Head of caudate nucleus (tissue), 42 donors: ENCODE measurements around the gene RPS6KB1.
"Not testable (repeated sequence)": the region's sequence is repeated elsewhere in the genome, so short reads cannot be mapped to it uniquely, and the experiment has no call there.

Source experiments
- DNase-seq, 42 donors: peaks; one replicate each; pipeline versions ENCODE4 v3.0.0 to v3.0.0-alpha.2; 2020 to 2021; ENCODE audit warnings: mixed read lengths in 7 of 42
- intact Hi-C: fragments of 100-400 bp; cut with DNase I; formaldehyde crosslinking; loops from one replicate; pipeline ENCODE4 v1.15.0; 2022

The RPS6KB1 gene

DNA sequence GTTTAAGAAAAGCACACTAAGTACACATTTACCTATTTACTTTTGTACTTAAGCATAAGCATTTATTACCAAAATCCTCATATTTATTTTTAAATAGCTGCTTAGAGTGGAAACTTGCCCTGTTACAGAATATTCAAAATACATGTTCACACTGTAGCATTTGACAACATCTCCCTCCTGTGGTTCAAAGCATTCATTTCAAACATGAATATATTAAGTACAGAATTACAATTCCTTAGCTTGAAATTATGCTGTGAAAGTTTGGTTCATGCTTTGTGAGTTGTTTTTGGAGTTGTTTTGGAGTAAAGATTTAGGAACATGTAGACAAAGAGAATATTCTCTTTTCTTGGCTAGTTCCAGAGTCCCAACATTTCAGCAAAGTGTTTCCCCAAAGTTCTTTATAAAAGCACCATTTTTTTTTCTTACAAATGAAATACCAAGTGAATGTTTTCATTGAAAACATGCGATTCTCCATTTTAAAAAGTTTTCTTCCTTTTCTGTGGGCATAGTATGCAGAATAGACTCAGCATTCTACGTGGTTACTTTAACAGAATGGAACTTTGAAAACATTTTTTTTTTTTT lies 33.4 kb upstream of the RPS6KB1 start:
- intact Hi-C loops = loop anchor here (10.0 kb wide), 1 partner anchor 105 kb away; no protein-coding TSS in a partner anchor
- DNase-seq = no peak

DNA sequence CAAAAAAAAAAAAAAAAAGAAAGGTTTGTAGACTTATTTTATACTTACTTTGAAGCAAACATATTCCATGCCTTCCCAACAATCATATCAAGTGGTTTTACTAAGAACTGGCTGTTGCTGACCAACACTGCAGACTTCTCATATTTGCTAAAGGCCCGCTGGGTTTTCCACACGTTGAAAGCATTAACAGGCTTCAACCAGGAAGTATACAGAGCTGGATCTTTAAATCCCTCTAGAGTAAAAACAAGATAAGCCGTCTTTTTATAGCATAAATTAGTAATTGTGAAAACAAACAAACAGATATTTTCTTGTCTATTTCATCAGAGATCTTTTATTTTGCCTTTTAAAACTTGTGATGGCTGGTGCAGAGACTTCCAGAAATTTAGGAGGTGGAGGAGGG lies 29.3 kb upstream of the RPS6KB1 start:
- no peak for DNase-seq
- intact Hi-C loops = loop anchor here (10.0 kb wide), 1 partner anchor 109 kb away; no protein-coding TSS in a partner anchor

DNA sequence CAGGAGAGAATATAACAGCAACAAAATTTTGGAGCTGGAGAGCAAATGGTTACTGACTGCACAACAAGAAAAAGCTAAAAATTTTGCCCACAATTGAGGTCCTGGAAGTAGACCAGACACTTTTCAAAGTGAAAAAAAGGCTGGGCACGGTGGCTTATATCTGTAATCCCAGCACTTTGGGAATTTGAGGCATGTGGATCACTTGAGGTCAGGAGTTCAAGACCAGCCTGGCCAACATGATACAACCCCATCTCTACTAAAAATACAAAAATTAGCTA lies 23.0 kb upstream of the RPS6KB1 start:
- no peak for DNase-seq
- intact Hi-C loops = loop anchor here (10.0 kb wide), 1 partner anchor 115 kb away; no protein-coding TSS in a partner anchor

DNA sequence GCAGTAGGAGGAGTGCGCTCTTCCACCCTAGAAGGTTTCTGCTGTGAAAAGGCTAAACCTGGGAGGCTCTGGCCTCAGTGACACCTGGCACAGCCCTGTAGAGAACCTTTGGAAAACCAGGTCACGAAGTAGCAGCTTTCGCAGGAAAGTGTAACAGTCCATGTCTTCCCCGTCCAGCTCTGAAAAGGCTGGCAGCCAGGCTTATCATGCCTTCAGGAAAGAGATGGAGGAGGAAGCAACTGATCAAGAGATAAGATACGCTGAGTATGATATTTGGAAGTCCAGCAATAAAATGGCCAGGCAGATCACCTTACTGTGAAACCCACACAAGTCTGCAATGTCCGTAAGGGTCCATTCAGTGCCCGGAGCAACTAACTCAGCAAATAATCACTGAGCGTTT lies 22.4 kb upstream of the RPS6KB1 start:
- no peak for DNase-seq
- intact Hi-C loops = no loop called here

DNA sequence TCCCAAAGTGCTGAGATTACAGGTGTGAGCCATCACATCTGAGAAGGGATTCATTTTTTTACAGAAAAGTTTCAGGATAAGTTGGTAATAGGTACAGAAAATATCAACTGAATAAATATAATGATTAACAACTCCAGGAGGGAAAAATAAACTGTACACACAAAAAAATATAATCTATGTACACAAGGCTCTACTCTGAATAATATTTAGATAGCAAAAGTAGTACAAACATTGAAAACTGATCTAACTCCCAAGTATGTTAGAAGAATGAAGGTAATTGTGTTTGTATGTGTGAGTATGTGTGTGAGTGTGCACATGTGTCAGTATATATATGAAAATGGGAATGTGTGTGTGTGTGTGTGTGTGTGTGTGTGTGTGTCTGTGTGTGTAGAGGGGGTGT lies 20.6 kb upstream of the RPS6KB1 start:
- intact Hi-C loops = no loop called here

DNA sequence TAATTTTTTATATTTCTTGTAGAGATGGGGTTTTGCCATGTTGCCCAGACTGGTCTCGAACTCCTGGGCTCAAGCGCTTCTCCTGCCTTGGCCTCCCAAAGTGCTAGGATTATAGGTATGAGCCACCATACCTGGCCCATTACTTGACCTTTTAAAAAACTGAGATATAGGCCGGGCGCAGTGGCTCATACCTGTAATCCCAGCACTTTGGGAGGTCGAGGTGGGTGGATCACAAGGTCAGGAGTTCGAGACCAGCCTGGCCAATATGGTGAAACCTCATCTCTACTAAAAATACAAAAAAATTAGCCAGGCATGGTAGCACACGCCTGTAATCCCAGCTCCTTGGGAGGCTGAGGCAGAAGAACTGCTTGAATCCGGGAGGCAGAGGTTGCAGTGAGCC lies 19.5 kb upstream of the RPS6KB1 start:
- intact Hi-C loops, DNase-seq: not testable (repeated sequence)

More for the DNA sequence above, 20.6 kb upstream of the RPS6KB1 start:
- DNase-seq = no peak

DNA sequence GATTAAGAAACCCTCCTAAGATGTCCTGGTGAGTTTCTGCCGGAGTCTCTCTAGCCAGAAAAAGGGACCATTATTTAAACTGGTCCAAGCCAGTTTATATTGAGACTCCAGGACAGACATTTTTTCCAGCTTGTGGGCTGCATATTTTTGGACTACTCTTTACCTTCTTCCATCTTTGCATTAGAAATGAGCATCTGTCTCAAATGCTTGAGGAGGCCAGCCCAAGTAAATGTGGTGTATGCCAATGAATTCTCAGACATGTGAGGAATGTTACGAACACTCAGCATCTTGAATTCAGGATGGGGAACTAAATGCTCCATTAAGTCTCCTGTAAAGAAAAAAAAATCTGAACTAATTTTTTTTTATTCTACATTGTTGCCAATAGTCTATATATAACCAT lies 18.5 kb upstream of the RPS6KB1 start:
- intact Hi-C loops = no loop called here
- no peak for DNase-seq

DNA sequence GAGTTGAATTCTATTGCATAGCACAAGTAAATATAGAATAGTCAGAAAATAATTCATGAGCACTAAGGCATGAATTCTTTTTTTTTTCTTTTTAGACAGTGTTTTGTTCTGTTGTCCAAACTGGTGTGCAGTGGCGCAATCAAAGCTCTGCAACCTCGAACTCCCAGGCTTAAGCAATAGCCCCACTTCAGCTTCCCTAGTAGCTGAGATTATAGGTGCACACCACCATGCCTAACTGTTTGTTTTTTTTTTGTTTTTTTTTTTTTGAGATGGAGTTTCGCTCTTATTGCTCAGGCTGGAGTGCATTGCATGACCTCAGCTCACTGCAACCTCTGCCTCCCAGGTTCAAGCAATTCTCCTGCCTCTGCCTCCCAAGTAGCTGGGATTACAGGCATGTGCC lies 16.8 kb upstream of the RPS6KB1 start:
- no peak for DNase-seq
- intact Hi-C loops = no loop called here

DNA sequence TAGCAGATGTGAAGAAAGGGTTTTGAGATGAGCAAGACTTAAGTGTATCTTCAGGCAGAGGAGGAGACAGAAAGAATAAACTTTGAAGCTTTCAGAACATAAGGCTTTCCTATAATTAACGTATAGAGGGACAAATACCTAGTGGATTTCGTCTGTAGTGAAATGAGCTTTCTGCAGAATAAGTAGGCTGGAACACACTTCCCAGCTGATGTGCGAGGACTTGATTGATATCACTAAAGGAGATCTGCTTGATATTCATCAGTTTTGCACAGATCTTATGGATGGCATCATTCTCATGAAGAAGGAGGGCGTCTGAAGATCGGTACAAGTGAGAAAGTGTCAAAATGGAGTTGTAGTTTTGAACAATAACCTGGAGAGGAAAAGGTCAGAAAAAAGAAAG lies 15.0 kb upstream of the RPS6KB1 start:
- intact Hi-C loops = no loop called here
- no peak for DNase-seq

DNA sequence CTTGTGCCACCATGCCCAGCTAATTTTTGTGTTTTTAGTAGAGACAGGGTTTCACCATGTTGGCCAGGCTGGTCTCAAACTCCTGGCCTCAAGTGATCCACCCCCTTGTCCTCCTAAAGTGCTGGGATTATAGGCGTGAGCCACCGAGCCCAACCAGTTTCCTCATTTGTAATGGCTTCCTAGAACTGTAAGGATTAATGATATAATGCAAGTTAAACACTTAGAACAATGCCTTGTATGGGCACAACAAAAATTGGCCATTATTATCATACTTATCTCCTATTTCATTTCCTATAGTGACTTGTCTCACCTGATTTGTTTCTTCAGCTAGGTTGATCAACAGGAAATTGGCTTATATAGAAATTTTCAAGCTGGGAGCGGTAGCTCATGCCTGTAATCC lies 14.3 kb upstream of the RPS6KB1 start:
- intact Hi-C loops = no loop called here
- no peak for DNase-seq

DNA sequence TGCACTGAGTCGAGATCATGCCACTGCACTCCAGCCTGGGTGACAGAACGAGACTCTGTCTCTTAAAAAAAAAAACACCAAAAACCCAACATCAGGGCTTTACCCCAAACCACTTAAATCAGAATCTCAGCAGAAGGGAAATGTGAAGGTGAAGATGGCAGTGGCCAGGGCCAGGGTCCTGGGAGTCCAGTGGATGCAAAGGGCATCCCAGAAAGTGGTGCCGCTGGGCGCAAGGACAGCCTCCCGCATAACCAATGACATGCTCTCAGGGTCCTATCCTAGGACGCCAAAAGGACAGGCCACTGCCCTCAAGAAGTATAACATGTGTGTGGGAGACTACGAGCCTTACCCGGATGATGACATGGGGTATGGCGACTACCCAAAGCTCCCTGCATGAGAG lies 8.1 kb upstream of the RPS6KB1 start:
- DNase-seq = no peak
- intact Hi-C loops = no loop called here

DNA sequence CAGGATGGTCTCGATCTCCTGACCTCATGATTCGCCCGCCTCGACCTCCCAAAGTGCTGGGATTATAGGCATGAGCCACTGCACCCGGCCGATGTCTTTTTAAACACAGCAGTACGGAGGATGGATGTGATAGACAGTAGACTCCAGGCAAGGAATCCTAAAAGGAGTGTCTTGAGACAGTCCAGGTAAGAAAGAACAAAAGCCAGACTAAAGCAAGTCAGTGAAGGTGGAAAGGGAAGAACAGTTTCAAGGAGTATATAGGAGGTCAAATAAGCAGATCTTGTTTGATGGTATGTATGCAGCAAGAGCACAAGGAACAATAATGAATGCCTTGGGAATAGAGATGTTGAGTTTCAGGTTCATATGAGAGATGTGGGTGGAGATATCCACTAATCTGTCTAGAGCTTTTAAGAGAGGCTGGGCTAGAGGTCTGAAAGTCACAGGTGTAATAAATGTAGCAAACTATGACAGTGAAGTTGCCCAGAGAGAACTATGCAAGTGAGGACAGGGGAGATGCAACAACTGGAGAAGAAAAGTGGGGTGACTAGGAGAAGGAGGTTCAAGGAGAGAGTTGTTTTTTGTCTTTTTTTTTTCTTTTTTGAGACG lies 4.7 kb upstream of the RPS6KB1 start:
- intact Hi-C loops = no loop called here
- DNase-seq = no peak

DNA sequence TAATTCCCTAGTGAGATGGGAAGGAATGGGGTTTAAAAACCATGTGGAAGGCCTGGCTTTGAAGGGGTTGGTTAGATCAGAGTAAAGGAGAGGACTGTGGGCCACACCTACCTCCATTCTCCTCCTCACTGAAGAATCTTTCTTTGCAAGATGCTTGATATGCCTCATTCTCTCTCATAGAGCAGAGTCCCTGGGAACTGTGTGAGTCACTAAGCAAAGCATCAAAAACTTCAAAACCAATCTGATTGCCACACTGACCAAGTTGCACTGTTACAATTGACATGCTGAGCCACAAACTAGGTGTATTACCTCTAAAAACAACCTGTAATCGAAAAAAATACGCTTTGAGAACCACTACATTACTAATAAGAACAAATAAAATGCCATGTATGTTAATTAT lies 2.2 kb upstream of the RPS6KB1 start:
- intact Hi-C loops = no loop called here
- no peak for DNase-seq

DNA sequence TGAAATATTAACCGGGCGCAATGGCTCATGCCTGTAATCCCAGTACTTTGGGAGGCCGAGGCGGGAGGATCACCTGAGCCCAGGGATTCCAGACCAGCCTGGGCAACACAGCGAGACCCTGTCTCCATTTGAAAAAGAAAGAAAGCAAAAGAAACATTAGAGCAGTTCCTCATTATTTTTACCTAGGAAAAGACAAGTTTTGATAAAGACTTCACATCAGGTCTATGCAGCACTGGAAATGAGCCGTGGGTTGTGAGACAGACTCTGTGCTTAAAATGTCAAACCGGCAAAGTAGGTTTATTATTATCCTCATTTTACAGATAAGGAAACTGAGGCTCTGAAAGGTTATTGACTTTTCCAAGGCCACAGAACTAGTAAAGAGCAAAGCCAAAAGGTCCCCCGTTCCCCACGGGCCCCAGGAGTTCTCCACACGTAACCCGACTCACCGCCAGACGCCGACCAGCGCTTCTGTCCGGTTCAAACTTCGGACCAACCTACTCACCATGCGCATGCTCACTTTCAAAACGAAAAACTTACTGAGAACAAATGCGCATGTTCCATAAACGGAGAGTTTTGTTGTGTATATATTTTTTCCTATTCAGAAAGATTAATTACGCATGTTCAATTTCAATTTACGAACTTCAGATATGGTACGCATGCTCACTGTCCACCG lies 534 bp upstream of the RPS6KB1 start:
- intact Hi-C loops = no loop called here
- DNase-seq = peak in 3 of 42 donors; percentile 3 to 60 (median 59)

DNA sequence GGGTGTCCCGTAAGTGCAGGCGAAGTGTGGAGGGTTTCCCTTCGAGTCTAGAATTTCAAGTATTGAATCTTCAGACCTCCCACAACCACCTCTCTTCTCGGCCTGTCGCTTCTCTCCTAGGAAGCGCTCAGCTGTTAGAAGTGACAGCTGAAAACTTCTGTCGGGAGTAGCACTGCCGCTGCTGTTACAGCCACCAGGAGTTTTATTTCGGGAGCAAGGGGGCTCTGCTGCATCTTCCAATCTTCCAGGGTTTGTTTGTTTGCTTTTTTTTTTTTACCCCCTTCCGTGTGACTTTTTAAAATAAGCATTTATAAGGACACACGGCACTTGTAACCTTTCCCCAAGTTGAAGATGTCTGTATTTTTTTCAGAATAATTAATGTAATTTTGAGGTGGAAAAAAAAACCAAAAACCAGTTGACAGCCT lies 767 bp downstream of the RPS6KB1 start:
- DNase-seq = peak in 4 of 42 donors; percentile 10 to 43 (median 22)
- intact Hi-C loops = no loop called here

DNA sequence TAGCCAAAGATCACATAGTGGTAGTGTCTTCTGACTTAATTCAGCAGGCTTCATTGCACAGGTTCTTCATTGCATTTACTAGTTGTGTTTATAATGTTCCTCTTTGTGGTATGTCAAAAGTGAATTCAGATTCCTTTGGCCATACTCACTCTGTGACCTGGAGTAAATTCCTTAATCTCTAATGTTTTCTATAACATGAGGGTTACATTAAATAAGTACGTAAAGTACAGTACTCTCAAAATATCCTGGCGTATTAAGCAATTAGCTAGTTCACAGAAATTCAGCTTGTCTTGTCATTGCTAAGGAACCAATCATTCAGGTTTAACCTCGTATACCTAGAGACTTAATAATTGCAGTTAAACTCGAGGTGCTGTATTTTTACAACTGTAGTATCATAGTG lies 4.2 kb downstream of the RPS6KB1 start:
- intact Hi-C loops = no loop called here
- DNase-seq = no peak

DNA sequence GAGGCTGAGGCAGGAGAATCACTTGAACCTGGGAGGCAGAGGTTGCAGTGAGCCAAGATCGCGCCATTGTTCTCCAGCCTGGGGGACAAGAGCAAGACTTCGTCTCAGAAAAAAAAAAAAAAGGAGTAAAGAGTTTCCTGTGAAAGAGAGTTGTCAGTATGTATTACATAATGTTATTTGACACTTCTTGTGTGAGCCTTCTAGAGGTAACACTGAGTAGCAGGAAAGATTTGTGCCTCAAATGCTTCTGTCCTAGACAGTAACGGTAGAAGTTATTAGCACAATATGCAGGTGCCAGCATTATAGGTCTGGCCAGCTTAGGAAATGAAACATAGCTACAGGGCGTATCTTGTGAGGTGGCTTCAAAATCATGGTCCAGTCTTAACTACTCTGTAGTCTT lies 6.2 kb downstream of the RPS6KB1 start:
- DNase-seq = no peak
- intact Hi-C loops = no loop called here

DNA sequence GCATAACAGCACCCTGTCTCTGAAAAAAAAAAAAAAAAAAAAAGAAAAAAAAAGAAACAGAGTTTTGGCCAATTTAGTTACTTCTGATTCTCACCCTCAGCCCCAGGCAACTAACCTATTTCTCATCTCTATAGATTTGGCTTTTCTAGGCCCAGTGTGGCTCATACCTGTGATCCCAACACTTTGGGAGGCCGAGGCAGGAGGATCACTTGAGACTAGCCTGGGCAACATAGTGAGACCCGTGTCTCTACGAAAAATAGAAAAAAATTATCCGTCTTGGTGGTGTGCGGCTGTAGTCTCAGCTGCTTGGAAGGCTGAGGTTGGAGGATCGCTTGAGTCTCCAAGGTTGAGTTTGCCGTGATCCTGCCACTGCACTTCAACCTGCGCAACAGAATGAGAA lies 8.7 kb downstream of the RPS6KB1 start:
- DNase-seq = no peak
- intact Hi-C loops = no loop called here

DNA sequence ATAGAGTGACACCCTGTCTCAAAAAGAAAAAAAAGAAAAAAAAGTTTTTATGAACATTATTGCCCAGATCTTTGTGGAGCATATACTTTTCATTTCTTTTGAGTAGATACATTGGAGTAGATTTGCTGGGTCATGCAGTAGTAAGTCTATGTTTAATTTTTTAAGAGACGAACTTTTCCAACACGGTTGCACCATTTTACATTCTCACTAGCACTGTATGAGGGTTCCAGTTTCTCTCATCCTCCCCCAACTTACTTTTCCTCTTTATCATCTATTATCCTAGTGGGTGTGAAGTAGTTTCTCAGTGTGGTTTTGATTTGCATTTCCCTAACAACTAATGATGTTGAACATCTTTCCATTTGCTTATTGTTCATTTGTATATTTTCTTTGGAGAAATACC lies 10.5 kb downstream of the RPS6KB1 start:
- DNase-seq = no peak
- intact Hi-C loops = no loop called here

DNA sequence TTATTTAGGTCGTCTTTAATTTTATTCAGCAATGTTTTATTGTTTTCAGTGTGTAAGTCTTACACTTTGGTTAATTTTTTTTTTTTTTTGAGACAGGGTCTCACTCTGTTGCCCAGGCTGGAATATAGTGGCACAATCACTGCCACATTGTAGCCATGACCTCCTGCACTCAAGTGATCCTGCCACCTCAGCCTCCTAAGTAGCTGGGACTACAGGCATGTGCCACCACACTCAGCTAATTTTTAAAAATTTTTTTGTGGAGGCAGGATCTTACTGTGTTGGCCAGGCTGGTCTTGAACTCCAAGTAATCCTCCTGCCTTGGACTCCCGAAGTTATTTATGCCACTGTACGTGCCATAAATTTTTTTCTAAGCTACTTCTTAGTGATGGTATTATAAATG lies 14.5 kb downstream of the RPS6KB1 start:
- intact Hi-C loops = no loop called here
- no peak for DNase-seq

DNA sequence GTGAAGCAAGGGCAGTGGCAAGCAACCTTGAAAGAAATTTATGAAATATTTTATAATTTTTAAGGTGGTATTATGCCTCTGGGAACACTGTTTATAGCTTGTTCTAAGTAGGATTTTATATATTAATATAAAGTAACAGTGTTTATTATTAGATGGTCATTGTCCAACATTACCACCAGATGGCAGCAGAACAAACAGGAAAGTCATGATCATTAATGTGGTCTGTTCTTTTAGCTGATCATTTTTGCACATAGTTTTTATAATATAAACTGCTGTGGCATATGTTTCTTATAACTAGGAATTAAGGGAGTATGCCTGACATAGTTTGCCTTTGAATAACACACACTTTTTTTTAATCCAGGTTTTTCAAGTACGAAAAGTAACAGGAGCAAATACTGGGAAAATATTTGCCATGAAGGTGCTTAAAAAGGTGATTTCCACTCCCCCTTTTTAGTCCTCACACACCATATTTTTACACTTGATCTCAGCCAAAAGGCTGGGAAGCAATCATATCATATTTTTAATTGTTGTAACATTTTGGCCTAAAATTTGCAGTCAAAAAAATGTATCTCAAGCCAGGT lies 21.4 kb downstream of the RPS6KB1 start:
- peak in 4 of 42 donors; percentile 17 to 50 (median 44) for DNase-seq
- intact Hi-C loops = loop anchor here (10.0 kb wide), 1 partner anchor 120 kb away; no protein-coding TSS in a partner anchor
